ENCODE results near the gene P2RX7. TPM values are rescaled to one million over a fixed set of nuclear protein-coding genes. Genes with fewer than 3 reads are reported as not detected.
A peak's percentile ranks its signal among the peaks of the same experiment; 100 is the strongest.

The P2RX7 gene
- total RNA-seq, 1 experiment from 2014 or later, result 1.6 TPM

GRCh38 chr12:121214166-121214777 is 81.6 kb downstream of the P2RX7 start:
- POLR2A ChIA-PET (ENCODE audit: unreplicated experiment), result no interaction called here
- no peaks in the 10 kb centered on the region for H3K36me3 ChIP-seq (ENCODE audit: low read depth, low read length)
- H3K9ac ChIP-seq (ENCODE audit: low read length), result no peak overlapping the region
- ATAC-seq (no peak), DNase-seq (no peak)
- peaks cover 36% of the 10 kb centered on the region for H3K4me1 ChIP-seq (ENCODE audit: insufficient read depth, low read length)
- H3F3A ChIP-seq (ENCODE audit: low read length, unreplicated experiment), result no peaks in the 10 kb centered on the region
- CTCF ChIA-PET, result no interaction called here
- no peaks in the 10 kb centered on the region for H3K9me3 ChIP-seq (ENCODE audit: low read length)
- peak overlapping the region; percentile 69 for H3K4me2 ChIP-seq (ENCODE audit: low read length)
- BruUV-seq (replicated peaks), result no TSS peak
- no peaks in the 10 kb centered on the region for H4K20me1 ChIP-seq (ENCODE audit: low read length)
- intact Hi-C loops (cut with micrococcal nuclease), result loop anchor here (2.0 kb wide), 2 partner anchors 81 to 89 kb away; partner anchors contain the start of gene P2RX7
- H2AFZ ChIP-seq (ENCODE audit: low read length), result no peak overlapping the region
- no peak for TF ChIP-seq EZH2phosphoT487 (IDR thresholded peaks at IDR 0.05; ENCODE audit: borderline replicate concordance, low read length)
- TF ChIP-seq CTCF (conservative IDR thresholded peaks at IDR 0.05; ENCODE audit: low read depth, low read length), result no peak
- no peak for TF ChIP-seq EZH2 (IDR thresholded peaks at IDR 0.05; ENCODE audit: low read length, unreplicated experiment)
- H3K9me2 ChIP-seq (replicated peaks; ENCODE audit: low read length), result no peaks in the 10 kb centered on the region
- peaks cover 18% of the 10 kb centered on the region for H3K79me2 ChIP-seq (ENCODE audit: low read length)
- H3K27ac ChIP-seq (ENCODE audit: low read length), result peak overlapping the region; percentile 41
- peak overlapping the region; percentile 14; the same call in 1 of the 2 replicates for H3K4me3 ChIP-seq (ENCODE audit: low read length)
- no peaks in the 10 kb centered on the region for H3K27me3 ChIP-seq (ENCODE audit: low read length)

- Histone ChIP-seq H3K9me2 (replicated peaks; ENCODE audit: low read length) (no peaks in the 10 kb centered on the region), H3K27me3 (ENCODE audit: low read length) (no peaks in the 10 kb centered on the region), H3K27ac (ENCODE audit: low read length) (peak overlapping the region; percentile 41), H4K20me1 (ENCODE audit: low read length) (no peaks in the 10 kb centered on the region), H3K79me2 (ENCODE audit: low read length) (peaks cover 18% of the 10 kb centered on the region), H3K36me3 (ENCODE audit: low read depth, low read length) (no peaks in the 10 kb centered on the region), H2AFZ (ENCODE audit: low read length) (no peak overlapping the region), H3F3A (ENCODE audit: low read length, unreplicated experiment) (no peaks in the 10 kb centered on the region), H3K9ac (ENCODE audit: low read length) (no peak overlapping the region), H3K4me2 (ENCODE audit: low read length) (peak overlapping the region; percentile 69), H3K4me3 (ENCODE audit: low read length) (peak overlapping the region; percentile 14; the same call in 1 of the 2 replicates), H3K9me3 (ENCODE audit: low read length) (no peaks in the 10 kb centered on the region), H3K4me1 (ENCODE audit: insufficient read depth, low read length) (peaks cover 36% of the 10 kb centered on the region)
- DNase-seq (peak; percentile 96), ATAC-seq (peak; percentile 74)
- CTCF ChIA-PET, result interaction anchor here (0.6 kb wide), 1 partner anchor 167 kb away, joined by 3 read pairs; no protein-coding TSS in a partner anchor
- intact Hi-C loops (cut with micrococcal nuclease), result loop anchor here (2.0 kb wide), 2 partner anchors 82 to 90 kb away; partner anchors contain the start of gene P2RX7
- TF ChIP-seq CTCF (conservative IDR thresholded peaks at IDR 0.05; ENCODE audit: low read depth, low read length), result no peak
- no peak for TF ChIP-seq EZH2 (IDR thresholded peaks at IDR 0.05; ENCODE audit: low read length, unreplicated experiment)
- TF ChIP-seq EZH2phosphoT487 (IDR thresholded peaks at IDR 0.05; ENCODE audit: borderline replicate concordance, low read length), result no peak
- no TSS peak for BruUV-seq (replicated peaks)
- POLR2A ChIA-PET (ENCODE audit: unreplicated experiment), result no interaction called here
These were observed 82.4 kb downstream of the P2RX7 start for GRCh38 chr12:121214855-121215745.

All from PC-3 (cell line).